ENCODE measurements around the gene STK38.

STK38 gene

GRCh38 chr6:36548401-36548743 is 1.1 kb upstream of the STK38 start:
- no peak overlapping the region for H3K4me3 ChIP-seq (ENCODE audit: low read depth, low read length)
- no peak for TF ChIP-seq CTCF (IDR thresholded peaks at IDR 0.05; ENCODE audit: control insufficient read depth, extremely low read depth, insufficient read depth)
- DNase-seq (ENCODE audit: low read depth): no peak

DNA sequence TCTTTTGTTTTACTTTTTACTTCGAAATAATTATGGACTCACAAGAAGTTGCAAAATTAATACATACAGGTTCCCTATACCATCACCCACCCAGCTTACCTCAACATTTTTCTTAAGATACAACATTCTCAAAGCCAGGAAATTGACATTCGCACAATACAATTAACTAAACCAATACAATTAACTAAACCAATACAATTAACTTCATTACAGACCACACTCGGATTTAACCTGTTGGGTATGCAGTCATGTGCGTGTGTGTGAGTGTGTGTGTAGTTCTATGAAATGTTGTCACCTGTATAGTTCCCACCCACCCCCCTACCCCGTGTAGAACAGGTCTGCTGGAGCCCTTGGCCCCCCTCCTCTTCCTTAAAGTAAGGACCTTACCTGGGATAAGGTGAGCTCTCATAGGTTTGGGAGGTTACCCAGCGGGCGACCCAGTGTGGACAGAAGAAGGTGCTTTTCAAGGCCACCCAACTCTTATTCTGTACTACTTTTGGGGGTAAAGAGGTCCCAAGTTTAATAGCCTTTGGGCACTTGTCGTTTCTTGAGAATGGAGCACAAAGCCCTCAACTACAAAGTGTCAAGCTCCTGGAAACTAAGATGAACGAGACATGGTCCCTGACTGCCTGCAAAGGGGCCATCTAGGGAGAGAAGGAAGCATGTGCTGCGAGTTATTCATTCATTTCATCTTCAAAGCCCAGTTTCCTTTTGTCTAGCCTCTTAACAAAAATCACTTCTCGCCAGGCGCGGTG is 544 bp upstream of the STK38 start:
- DNase-seq (ENCODE audit: low read depth): no peak
- TF ChIP-seq CTCF (IDR thresholded peaks at IDR 0.05; ENCODE audit: control insufficient read depth, extremely low read depth, insufficient read depth): no peak
- peak overlapping the region; percentile 79 for H3K4me3 ChIP-seq (ENCODE audit: low read depth, low read length)

- DNase-seq (ENCODE audit: low read depth): no peak
- TF ChIP-seq CTCF (IDR thresholded peaks at IDR 0.05; ENCODE audit: control insufficient read depth, extremely low read depth, insufficient read depth): no peak
- peak overlapping the region; percentile 79 for H3K4me3 ChIP-seq (ENCODE audit: low read depth, low read length)
These were observed 865 bp downstream of the STK38 start for GRCh38 chr6:36546308-36546919.

DNA sequence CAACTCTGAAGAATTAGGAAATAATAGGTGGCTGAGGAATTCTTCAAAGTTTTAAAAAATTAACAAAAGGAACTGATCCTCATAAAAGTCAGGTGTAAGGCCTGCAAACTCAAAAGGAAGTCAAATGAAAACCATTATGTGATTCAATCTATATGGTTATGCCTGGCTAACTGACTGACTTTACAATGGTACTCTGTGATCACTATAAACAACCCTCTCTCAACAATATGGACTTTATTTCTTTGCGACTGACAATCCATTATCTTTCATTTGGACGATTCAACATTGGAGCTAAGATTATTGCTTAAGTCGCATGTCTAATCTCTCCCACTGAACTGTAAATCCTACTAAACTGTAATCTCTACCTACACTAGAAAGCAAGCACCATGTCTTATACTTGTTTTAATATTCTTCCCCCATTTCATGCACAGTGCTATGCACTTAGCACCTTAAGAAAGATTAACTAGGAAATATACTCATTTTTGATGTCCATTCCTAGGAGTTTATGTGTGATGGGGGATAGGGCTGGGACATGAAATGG is 1.4 kb downstream of the STK38 start:
- TF ChIP-seq CTCF (IDR thresholded peaks at IDR 0.05; ENCODE audit: control insufficient read depth, extremely low read depth, insufficient read depth): no peak
- no peak for DNase-seq (ENCODE audit: low read depth)
- peak overlapping the region; percentile 79 for H3K4me3 ChIP-seq (ENCODE audit: low read depth, low read length)

DNA sequence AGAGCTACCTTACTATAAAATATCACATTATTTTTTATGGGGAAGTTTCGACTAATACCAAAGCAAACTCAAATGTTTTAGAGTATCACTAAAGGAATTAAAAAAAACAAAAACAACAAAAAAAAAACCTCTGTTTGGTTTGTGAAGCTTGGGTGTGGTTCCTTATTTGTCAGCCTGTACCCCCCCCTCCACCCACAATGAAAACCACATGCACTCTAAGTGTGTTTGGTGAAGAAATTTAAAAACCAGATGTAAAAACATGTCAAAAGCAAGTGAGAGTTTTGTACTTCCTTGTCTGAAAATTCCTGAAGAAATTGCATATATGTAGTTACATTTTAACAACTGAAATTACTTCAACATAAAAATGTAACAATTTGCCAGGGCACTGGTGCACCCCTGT is 3.1 kb downstream of the STK38 start:
- H3K4me3 ChIP-seq (ENCODE audit: low read depth, low read length): no peak overlapping the region
- no peak for DNase-seq (ENCODE audit: low read depth)
- no peak for TF ChIP-seq CTCF (IDR thresholded peaks at IDR 0.05; ENCODE audit: control insufficient read depth, extremely low read depth, insufficient read depth)

GRCh38 chr6:36542041-36542440 is 5.2 kb downstream of the STK38 start:
- no peak for DNase-seq (ENCODE audit: low read depth)
- no peak for TF ChIP-seq CTCF (IDR thresholded peaks at IDR 0.05; ENCODE audit: control insufficient read depth, extremely low read depth, insufficient read depth)
- H3K4me3 ChIP-seq (ENCODE audit: low read depth, low read length): no peak overlapping the region
